ENCODE measurements around the gene PHACTR2.

DNA sequence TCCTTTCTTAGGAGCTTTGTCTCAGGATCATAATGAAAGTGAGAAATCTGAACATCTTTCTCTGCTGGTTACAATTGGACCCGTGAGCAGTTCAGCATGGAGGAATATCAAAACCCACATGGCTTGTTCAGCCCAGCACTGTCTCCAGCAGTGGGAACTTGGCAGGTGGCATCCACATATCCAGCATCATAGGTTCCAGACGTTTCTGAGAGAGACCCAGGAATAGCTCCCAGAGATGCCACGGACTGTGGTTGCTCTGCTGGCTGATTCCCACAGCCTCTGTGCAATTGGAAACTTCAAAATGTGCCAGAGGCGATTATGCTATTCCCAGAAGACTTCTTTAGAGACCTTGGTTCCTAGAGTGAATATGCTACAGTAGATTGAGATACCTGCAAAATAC is 76.4 kb downstream of the PHACTR2 start:
- no peak for TF ChIP-seq POLR2A (IDR thresholded peaks at IDR 0.05)
- TF ChIP-seq, protein P1, sequence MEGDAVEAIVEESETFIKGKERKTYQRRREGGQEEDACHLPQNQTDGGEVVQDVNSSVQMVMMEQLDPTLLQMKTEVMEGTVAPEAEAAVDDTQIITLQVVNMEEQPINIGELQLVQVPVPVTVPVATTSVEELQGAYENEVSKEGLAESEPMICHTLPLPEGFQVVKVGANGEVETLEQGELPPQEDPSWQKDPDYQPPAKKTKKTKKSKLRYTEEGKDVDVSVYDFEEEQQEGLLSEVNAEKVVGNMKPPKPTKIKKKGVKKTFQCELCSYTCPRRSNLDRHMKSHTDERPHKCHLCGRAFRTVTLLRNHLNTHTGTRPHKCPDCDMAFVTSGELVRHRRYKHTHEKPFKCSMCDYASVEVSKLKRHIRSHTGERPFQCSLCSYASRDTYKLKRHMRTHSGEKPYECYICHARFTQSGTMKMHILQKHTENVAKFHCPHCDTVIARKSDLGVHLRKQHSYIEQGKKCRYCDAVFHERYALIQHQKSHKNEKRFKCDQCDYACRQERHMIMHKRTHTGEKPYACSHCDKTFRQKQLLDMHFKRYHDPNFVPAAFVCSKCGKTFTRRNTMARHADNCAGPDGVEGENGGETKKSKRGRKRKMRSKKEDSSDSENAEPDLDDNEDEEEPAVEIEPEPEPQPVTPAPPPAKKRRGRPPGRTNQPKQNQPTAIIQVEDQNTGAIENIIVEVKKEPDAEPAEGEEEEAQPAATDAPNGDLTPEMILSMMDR (IDR thresholded peaks at IDR 0.05): no peak

All from testis (tissue), 2 donors.